Loucy (cell line): ENCODE data around the gene GRID1.

Experiments
- H2AFZ ChIP-seq: fragments of 200-600 bp; sonication (generic); 2 replicates; pipeline ENCODE4 v1.6.0; 2016; ENCODE audit warnings: antibody characterized with exemption, mild to moderate bottlenecking, low read length, moderate library complexity
- H3F3A ChIP-seq: fragments of 200-600 bp; 2 replicates; pipeline ENCODE4 v1.6.0; 2016; ENCODE audit warnings: antibody characterized with exemption, low read depth, mild to moderate bottlenecking
- H3K27me3 ChIP-seq: fragments of 200-600 bp; sonication (generic); 2 replicates; pipeline ENCODE4 v1.6.1; 2014; ENCODE audit warnings: low read length, mild to moderate bottlenecking; ENCODE audit not compliant: insufficient read depth, poor library complexity, severe bottlenecking
- H3K36me3 ChIP-seq: fragments of 200-600 bp; sonication (generic); 2 replicates; pipeline ENCODE4 v1.6.1; 2016; ENCODE audit warnings: low read length; ENCODE audit not compliant: insufficient read depth
- H3K4me1 ChIP-seq: fragments of 200-600 bp; sonication (generic); 2 replicates; pipeline ENCODE4 v1.5.1; 2014; ENCODE audit warnings: low read length, mild to moderate bottlenecking; ENCODE audit not compliant: insufficient read depth, poor library complexity, severe bottlenecking
- H3K4me2 ChIP-seq: fragments of 200-600 bp; sonication (generic); 2 replicates; pipeline ENCODE4 v1.6.0; 2014; ENCODE audit warnings: antibody characterized with exemption, low read length, low read depth, mild to moderate bottlenecking; ENCODE audit not compliant: poor library complexity, severe bottlenecking
- H3K4me3 ChIP-seq: fragments of 200-600 bp; sonication (generic); 2 replicates; pipeline ENCODE4 v1.5.1; 2014; ENCODE audit warnings: low read length, mild to moderate bottlenecking, mixed read lengths; ENCODE audit not compliant: poor library complexity, severe bottlenecking
- H3K79me2 ChIP-seq: fragments of 200-600 bp; sonication (generic); 2 replicates; pipeline ENCODE4 v1.6.1; 2014; ENCODE audit warnings: low read length; ENCODE audit not compliant: insufficient read depth
- H3K9ac ChIP-seq: fragments of 200-600 bp; sonication (generic); 2 replicates; pipeline ENCODE4 v1.6.0; 2014; ENCODE audit warnings: mild to moderate bottlenecking, low read depth, low read length, moderate library complexity; ENCODE audit not compliant: poor library complexity, severe bottlenecking
- H3K9me2 ChIP-seq: fragments of 200-600 bp; sonication (generic); replicated peaks from 2 replicates; pipeline ENCODE4 v1.6.1; 2016; ENCODE audit warnings: low read depth, low read length, mixed read lengths
- H3K9me3 ChIP-seq: fragments of 200-600 bp; sonication (generic); 2 replicates; pipeline ENCODE4 v1.6.1; 2014; ENCODE audit warnings: mild to moderate bottlenecking, antibody characterized with exemption, low read length, low read depth; ENCODE audit not compliant: insufficient read depth
- H4K20me1 ChIP-seq: fragments of 200-600 bp; sonication (generic); 2 replicates; pipeline ENCODE4 v1.6.0; 2014; ENCODE audit warnings: antibody characterized with exemption, low read length, mild to moderate bottlenecking; ENCODE audit not compliant: insufficient read depth, poor library complexity, severe bottlenecking
- CTCF ChIP-seq: fragments of 200-600 bp; sonication (generic); conservative IDR thresholded peaks from 2 replicates; pipeline ENCODE4 v1.5.1; 2014; ENCODE audit warnings: mild to moderate bottlenecking, antibody characterized with exemption, low read length
- EZH2phosphoT487 ChIP-seq: fragments of 200-600 bp; IDR thresholded peaks from 2 replicates; pipeline ENCODE4 v1.6.1; 2018; ENCODE audit warnings: antibody characterized with exemption, mild to moderate bottlenecking, moderate library complexity, borderline replicate concordance

Gene GRID1

DNA sequence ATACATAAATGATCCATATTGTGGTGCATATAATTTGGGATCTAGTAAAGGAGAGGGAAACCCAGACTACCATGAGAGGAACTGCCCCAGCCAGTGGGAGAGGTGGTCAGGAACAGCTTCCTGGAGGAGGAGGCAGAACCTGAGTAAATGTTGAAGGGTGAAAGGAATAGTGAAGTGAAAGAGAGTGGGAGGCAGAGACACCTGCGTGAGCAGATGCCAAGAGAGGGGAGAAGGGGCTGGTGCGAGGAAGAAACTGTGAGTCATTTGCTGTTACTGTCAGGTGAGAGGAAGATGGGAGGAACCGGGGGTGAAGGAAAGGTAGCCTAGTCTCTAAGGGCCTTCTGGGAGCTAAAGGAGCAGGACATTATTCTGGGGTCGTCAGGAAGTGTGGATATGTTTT, 294.8 kb downstream of the GRID1 start:
- Histone ChIP-seq H3K4me2 (no peak overlapping the region), H3K4me1 (no peaks in the 10 kb centered on the region), H4K20me1 (no peaks in the 10 kb centered on the region), H3K27me3 (no peaks in the 10 kb centered on the region), H2AFZ (no peak overlapping the region), H3K9me3 (no peaks in the 10 kb centered on the region), H3F3A (no peaks in the 10 kb centered on the region), H3K79me2 (no peaks in the 10 kb centered on the region), H3K4me3 (no peak overlapping the region), H3K9me2 (no peaks in the 10 kb centered on the region), H3K9ac (no peak overlapping the region), H3K36me3 (no peaks in the 10 kb centered on the region)
- TF ChIP-seq CTCF (no peak), EZH2phosphoT487 (no peak)

- Histone ChIP-seq H3K36me3 (no peaks in the 10 kb centered on the region), H3K4me3 (no peak overlapping the region), H3K9me2 (no peaks in the 10 kb centered on the region)
Measured at GRCh38 chr10:86071145-86071544, 295.4 kb downstream of the GRID1 start.

DNA sequence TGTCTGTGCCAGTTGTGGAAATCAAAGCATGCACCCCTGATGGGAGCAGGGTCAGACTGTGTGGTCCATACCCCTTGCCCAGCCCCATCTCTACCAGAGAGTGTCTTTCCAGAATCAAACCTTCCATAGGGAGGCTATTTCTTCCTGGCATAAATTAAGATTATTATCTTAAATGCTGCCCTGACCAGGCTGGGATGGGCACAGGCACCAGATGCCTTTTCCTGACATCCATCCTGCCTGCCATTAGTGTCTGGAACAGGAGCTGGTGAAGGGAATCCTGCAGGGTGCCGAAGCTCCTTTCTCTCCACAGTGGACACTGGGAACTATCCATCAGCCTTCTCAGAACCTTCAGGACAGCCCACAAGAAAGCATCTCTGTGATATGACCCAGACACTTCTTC, 296.3 kb downstream of the GRID1 start:
- no peaks in the 10 kb centered on the region for H3K9me3 ChIP-seq
- H3K4me2 ChIP-seq: no peak overlapping the region
- H2AFZ ChIP-seq: no peak overlapping the region
- no peaks in the 10 kb centered on the region for H3K27me3 ChIP-seq
- H3K9me2 ChIP-seq: no peaks in the 10 kb centered on the region
- no peak overlapping the region for H3K4me3 ChIP-seq
- no peak for TF ChIP-seq CTCF
- no peaks in the 10 kb centered on the region for H3K4me1 ChIP-seq
- H4K20me1 ChIP-seq: no peaks in the 10 kb centered on the region
- no peak overlapping the region for H3K9ac ChIP-seq
- no peaks in the 10 kb centered on the region for H3K79me2 ChIP-seq
- H3F3A ChIP-seq: no peaks in the 10 kb centered on the region
- H3K36me3 ChIP-seq: no peaks in the 10 kb centered on the region

More at GRCh38 chr10:86071145-86071544, 295.4 kb downstream of the GRID1 start:
- Histone ChIP-seq H2AFZ (no peak overlapping the region), H4K20me1 (no peaks in the 10 kb centered on the region), H3K4me2 (no peak overlapping the region), H3K27me3 (no peaks in the 10 kb centered on the region), H3K9ac (no peak overlapping the region), H3F3A (no peaks in the 10 kb centered on the region), H3K9me3 (no peaks in the 10 kb centered on the region), H3K79me2 (no peaks in the 10 kb centered on the region), H3K4me1 (no peaks in the 10 kb centered on the region)
- TF ChIP-seq CTCF: no peak
- TF ChIP-seq EZH2phosphoT487: no peak
